ENCODE results near the gene TECPR1. TPM values are rescaled to one million over a fixed set of nuclear protein-coding genes. Genes with fewer than 3 reads are reported as not detected.

TECPR1 gene
- total and polyA plus RNA-seq, 2 donors (not counting 1 experiment from before 2014, with no cell fraction given), result 20.9 to 52.2 TPM

DNA sequence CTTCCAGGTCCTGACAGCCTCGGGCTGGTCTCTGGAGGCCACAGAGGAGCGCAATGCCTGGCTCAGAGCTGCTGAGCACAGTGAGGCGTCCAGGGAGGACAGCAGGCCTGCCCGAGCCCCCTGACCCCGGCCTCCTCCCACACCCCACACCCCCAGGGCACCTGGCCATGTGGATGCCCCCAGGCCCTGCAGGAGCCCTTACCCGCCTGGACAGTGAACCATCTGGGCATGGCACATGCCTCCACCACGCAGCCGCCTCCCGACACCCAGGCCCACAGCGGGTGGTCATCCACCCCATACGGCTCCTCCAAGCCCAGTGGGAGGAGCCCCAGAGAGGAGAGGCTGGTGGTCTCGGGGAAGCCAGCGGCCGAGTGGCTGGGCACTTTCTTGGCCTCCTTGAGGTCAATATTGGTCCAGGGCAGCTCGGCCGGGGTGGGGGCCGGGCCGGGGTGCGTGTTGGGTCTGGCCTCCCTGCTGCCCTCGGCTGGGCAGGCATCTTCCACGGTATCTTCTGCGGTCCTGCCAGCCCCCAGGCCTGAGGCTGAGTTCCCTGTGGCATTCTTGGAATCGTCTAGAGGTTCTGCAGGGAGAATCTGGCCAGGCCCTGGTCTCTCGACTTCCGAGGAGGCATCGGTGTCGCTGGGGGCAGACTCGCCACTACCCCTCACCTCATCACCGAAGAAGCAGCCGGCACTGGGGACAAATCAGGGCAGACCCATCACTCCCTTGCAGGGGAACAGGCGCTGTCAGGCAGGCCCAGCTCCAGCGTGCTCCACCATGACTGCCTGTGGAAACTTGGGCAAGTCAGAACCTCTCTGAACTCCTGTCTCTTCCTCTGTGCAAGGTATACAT lies 18.6 kb downstream of the TECPR1 start:
- no peak overlapping the region for H2AFZ ChIP-seq (ENCODE audit: insufficient read depth, low read depth, low read length, poor library complexity, severe bottlenecking)
- H3K4me1 ChIP-seq (ENCODE audit: control insufficient read depth in 2 of 2, insufficient read depth in 2 of 2, low read length in 2 of 2), result no peaks in the 10 kb centered on the region
- no peak overlapping the region for H3K9ac ChIP-seq (ENCODE audit: low read length)
- DNase-seq, result no peak
- H3K9me3 ChIP-seq (ENCODE audit: control extremely low read depth in 1 of 3, control insufficient read depth in 2 of 3, insufficient read depth in 1 of 3, low read length in 2 of 3), result no peaks in the 10 kb centered on the region
- H3K36me3 ChIP-seq (replicated peaks in 1 of 2; ENCODE audit: control extremely low read depth in 1 of 2, control insufficient read depth in 1 of 2, extremely low read depth in 1 of 2, insufficient read depth in 2 of 2, low read length in 1 of 2), result peaks cover 0 to 47% of the 10 kb centered on the region in 2 experiments
- no peaks in the 10 kb centered on the region for H3K27me3 Mint-ChIP-seq
- H3K4me3 ChIP-seq (ENCODE audit: control extremely low read depth in 1 of 5, extremely low read depth in 1 of 5, insufficient read depth in 1 of 5, low read depth in 2 of 5, low read length in 4 of 5), result no peak overlapping the region
- CTCF ChIA-PET, result interaction anchor here (0.9 kb wide), 1 partner anchor 67 kb away, joined by 3 read pairs; no protein-coding TSS in a partner anchor
- WGBS (ENCODE audit: insufficient coverage), result 97% methylated on average over 31 of the region's 32 CpGs
- H3K79me2 ChIP-seq (ENCODE audit: control insufficient read depth, insufficient read depth, low read length), result no peaks in the 10 kb centered on the region
- no peaks in the 10 kb centered on the region for H3K9me3 Mint-ChIP-seq (ENCODE audit: insufficient read depth)
- H3K27me3 ChIP-seq (replicated peaks in 1 of 4; ENCODE audit: control extremely low read depth in 1 of 4, control insufficient read depth in 3 of 4, insufficient read depth in 4 of 4, low read length in 3 of 4), result no peaks in the 10 kb centered on the region
- intact Hi-C loops (cut with micrococcal nuclease), result no loop called here
- no peak overlapping the region for H3K27ac Mint-ChIP-seq
- no peak overlapping the region for H3K4me2 ChIP-seq (replicated peaks; ENCODE audit: low read depth, low read length, poor library complexity, severe bottlenecking)
- POLR2A ChIA-PET, result no interaction called here
- ATAC-seq (ENCODE audit: low read depth), result no peak
- no peaks in the 10 kb centered on the region for H3K4me1 Mint-ChIP-seq
- TF ChIP-seq EZH2 (IDR thresholded peaks at IDR 0.05; ENCODE audit: borderline replicate concordance, insufficient read depth, low read depth, low read length, poor library complexity, severe bottlenecking), result no peak
- TF ChIP-seq, protein P1, sequence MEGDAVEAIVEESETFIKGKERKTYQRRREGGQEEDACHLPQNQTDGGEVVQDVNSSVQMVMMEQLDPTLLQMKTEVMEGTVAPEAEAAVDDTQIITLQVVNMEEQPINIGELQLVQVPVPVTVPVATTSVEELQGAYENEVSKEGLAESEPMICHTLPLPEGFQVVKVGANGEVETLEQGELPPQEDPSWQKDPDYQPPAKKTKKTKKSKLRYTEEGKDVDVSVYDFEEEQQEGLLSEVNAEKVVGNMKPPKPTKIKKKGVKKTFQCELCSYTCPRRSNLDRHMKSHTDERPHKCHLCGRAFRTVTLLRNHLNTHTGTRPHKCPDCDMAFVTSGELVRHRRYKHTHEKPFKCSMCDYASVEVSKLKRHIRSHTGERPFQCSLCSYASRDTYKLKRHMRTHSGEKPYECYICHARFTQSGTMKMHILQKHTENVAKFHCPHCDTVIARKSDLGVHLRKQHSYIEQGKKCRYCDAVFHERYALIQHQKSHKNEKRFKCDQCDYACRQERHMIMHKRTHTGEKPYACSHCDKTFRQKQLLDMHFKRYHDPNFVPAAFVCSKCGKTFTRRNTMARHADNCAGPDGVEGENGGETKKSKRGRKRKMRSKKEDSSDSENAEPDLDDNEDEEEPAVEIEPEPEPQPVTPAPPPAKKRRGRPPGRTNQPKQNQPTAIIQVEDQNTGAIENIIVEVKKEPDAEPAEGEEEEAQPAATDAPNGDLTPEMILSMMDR (IDR thresholded peaks at IDR 0.05), result no peak
- H3K4me3 Mint-ChIP-seq, result no peak overlapping the region
- no peaks in the 10 kb centered on the region for H4K20me1 ChIP-seq (ENCODE audit: control insufficient read depth, insufficient read depth, low read length, poor library complexity, severe bottlenecking)
- no peak overlapping the region for H3K27ac ChIP-seq (ENCODE audit: low read length in 2 of 2)

DNA sequence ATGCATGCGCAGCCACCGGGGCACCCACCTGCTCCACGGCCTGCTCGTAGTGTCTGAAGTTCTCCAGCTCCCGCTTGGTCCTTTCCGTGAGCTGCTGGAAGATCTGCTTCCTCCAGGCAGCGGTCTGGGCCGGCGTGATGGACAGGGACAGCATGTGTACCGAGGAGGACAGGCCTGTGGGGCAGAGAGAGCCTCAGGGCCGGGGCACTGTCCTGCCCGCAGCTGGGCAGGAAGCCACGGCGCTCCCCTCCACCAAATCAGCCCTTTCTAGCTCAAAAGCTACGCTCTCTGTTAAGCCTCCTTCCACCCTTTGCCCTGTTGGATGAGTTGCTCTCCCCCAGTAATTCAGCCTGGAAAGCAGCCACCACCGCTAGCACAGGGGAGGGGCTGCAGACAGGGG lies 19.2 kb downstream of the TECPR1 start:
- Histone ChIP-seq H3K9me3 (ENCODE audit: control extremely low read depth in 1 of 3, control insufficient read depth in 2 of 3, insufficient read depth in 1 of 3, low read length in 2 of 3) (no peaks in the 10 kb centered on the region), H3K4me2 (replicated peaks; ENCODE audit: low read depth, low read length, poor library complexity, severe bottlenecking) (no peak overlapping the region), H2AFZ (ENCODE audit: insufficient read depth, low read depth, low read length, poor library complexity, severe bottlenecking) (no peak overlapping the region), H3K9ac (ENCODE audit: low read length) (no peak overlapping the region), H3K36me3 (replicated peaks in 1 of 2; ENCODE audit: control extremely low read depth in 1 of 2, control insufficient read depth in 1 of 2, extremely low read depth in 1 of 2, insufficient read depth in 2 of 2, low read length in 1 of 2) (peaks cover 0 to 48% of the 10 kb centered on the region in 2 experiments), H3K27ac (ENCODE audit: low read length in 2 of 2) (no peak overlapping the region), H3K27me3 (replicated peaks in 1 of 4; ENCODE audit: control extremely low read depth in 1 of 4, control insufficient read depth in 3 of 4, insufficient read depth in 4 of 4, low read length in 3 of 4) (no peaks in the 10 kb centered on the region), H3K4me1 (ENCODE audit: control insufficient read depth in 2 of 2, insufficient read depth in 2 of 2, low read length in 2 of 2) (no peaks in the 10 kb centered on the region), H4K20me1 (ENCODE audit: control insufficient read depth, insufficient read depth, low read length, poor library complexity, severe bottlenecking) (no peaks in the 10 kb centered on the region), H3K79me2 (ENCODE audit: control insufficient read depth, insufficient read depth, low read length) (no peaks in the 10 kb centered on the region), H3K4me3 (ENCODE audit: control extremely low read depth in 1 of 5, extremely low read depth in 1 of 5, insufficient read depth in 1 of 5, low read depth in 2 of 5, low read length in 4 of 5) (no peak overlapping the region)
- H3K4me1 Mint-ChIP-seq, result no peaks in the 10 kb centered on the region
- DNase-seq, result no peak
- ATAC-seq (ENCODE audit: low read depth), result no peak
- no peak for TF ChIP-seq EZH2 (IDR thresholded peaks at IDR 0.05; ENCODE audit: borderline replicate concordance, insufficient read depth, low read depth, low read length, poor library complexity, severe bottlenecking)
- TF ChIP-seq, protein P1 (IDR thresholded peaks at IDR 0.05), result no peak
- H3K4me3 Mint-ChIP-seq, result no peak overlapping the region
- intact Hi-C loops (cut with micrococcal nuclease), result no loop called here
- H3K27ac Mint-ChIP-seq, result no peak overlapping the region
- WGBS (ENCODE audit: insufficient coverage), result 97% methylated on average over 16 of the region's 16 CpGs
- ChIA-PET POLR2A (no interaction called here), CTCF (no interaction called here)
- H3K9me3 Mint-ChIP-seq (ENCODE audit: insufficient read depth), result no peaks in the 10 kb centered on the region
- no peaks in the 10 kb centered on the region for H3K27me3 Mint-ChIP-seq

Measured in B cell (primary cell).